Measurements from ENCODE around the gene ZFYVE19.

GRCh38 chr15:40773496-40773895 lies 33.4 kb upstream of the ZFYVE19 start:
- TF ChIP-seq CTCF (IDR thresholded peaks at IDR 0.05) (no peak), EP300 (IDR thresholded peaks at IDR 0.05) (no peak), POLR2A (IDR thresholded peaks at IDR 0.05) (no peak)
